ES-I3 (cell line): ENCODE measurements around the gene PCBP2.

Experiments
- H3K36me3 ChIP-seq: 2 replicates; pipeline ENCODE4 v1.6.1; 2013; ENCODE audit warnings: mild to moderate bottlenecking, low read length, control low read depth, moderate library complexity; ENCODE audit not compliant: insufficient read depth
- H3K4me1 ChIP-seq: 2 replicates; pipeline ENCODE4 v1.6.1; 2013; ENCODE audit warnings: mild to moderate bottlenecking, control low read depth, low read length; ENCODE audit not compliant: insufficient read depth
- H3K9ac ChIP-seq: 2 replicates; pipeline ENCODE4 v1.6.1; 2013; ENCODE audit warnings: low read depth, mild to moderate bottlenecking, low read length, moderate library complexity
- H3K9me3 ChIP-seq: 2 replicates; pipeline ENCODE4 v1.6.1; 2013; ENCODE audit warnings: mild to moderate bottlenecking, low read length, moderate library complexity; ENCODE audit not compliant: control insufficient read depth, insufficient read depth

PCBP2 gene

DNA sequence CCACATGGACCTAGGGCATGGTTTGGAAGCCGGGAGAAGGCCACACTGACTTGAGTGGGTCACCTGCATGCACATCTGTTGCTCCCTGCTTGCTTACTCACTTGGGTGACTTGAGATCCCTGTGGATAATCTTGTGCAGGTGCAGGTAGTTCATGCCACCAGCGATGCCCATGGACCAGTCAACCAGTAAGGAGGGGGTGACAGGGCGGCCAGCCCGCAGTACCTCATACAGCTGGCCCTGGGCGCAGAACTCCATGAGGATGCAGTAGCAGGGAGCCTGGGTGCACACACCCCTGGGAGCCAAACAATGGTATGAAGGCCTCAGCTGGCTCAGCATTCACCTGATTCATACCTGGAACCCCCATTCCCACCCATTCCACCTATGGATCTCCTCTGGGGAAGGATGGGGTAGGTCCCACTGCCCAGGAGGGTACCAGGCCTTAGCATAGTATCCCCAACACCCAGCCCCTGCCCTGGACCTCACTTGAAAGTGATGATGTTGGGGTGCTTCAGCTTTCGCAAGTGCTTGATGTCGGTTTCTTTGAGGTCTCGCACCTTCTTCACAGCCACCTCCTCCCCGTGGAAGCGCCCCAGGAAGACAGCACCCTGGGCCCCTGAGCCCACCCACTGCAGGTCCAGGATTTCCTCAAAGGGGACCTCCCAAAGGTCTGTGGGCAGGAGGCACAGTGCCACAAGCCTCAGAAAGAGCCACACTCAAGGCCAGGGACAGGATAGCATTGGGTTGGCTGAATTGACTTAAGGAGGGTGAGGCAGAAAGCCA, 34.2 kb downstream of the PCBP2 start:
- Histone ChIP-seq H3K9me3 (no peaks in the 10 kb centered on the region), H3K4me1 (no peaks in the 10 kb centered on the region), H3K9ac (no peak overlapping the region), H3K36me3 (peaks cover 12% of the 10 kb centered on the region; the same call in 1 of the 2 replicates)

DNA sequence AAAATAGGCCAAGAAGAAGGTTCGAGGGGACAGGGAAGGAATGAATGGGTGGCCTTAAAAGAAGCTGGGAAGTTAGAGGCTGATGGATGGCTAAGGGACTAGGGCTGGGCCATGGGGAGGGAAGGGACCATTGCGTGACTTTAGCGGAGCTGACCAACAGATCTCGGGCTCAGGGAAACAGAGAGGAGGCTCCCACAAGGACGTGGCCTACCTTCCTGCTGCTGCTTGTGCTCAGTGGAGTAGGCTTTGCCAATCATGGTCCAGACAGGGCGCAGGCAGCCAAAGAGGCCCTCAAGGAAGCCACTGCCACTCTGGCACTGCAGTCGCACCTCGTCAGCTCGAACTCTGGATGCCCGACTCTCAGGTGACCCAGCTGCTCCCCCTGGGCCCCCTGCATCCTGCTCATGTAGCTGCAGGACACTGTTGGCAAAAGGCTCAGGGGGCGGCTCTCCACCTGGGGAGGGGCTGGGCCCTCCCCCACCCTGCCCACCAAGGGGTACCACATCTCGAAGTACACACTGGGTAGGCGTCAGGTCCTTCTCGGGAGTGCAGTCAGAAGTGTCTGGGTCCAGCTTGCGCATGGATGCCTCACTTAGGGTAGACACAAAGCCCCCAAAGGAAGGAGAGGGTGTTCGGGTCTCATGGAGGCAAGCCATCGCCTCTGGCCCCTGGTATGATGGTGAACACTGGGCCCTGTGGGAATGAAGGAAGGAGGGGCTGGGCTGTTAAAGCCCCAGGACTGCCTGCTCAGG, 35.0 kb downstream of the PCBP2 start:
- H3K9ac ChIP-seq: no peak overlapping the region
- no peaks in the 10 kb centered on the region for H3K9me3 ChIP-seq
- H3K36me3 ChIP-seq: peaks cover 12% of the 10 kb centered on the region; the same call in 1 of the 2 replicates
- no peaks in the 10 kb centered on the region for H3K4me1 ChIP-seq

DNA sequence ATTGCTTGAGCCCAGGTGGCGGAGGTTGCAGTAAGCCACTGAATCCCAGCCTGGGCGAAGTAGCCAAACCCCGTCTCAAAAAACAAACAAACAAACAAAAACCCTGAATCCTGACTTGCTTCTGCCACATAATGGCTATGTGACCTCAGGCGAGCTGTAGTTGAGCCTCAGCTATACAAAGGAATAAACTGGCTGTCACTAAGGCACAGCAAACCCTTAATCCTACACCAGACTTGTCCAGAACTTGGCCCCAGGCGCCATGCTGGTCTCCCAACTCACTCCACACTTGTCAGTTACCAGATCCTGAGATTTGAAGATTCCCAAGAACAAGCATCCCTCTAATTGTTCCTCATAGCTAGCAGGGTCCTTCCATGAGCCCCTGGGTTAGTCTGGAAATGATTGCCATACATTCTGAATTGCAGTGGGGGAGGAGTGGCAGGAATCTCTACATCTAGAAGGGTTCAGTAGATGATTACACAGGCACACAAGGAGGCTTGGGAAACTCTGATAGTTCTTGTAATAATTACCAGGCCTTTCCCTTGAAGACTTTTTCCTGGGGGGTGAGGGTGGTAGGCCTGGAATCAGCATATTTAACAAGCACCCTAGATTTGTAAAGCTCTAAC, 37.5 kb downstream of the PCBP2 start:
- no peak overlapping the region for H3K9ac ChIP-seq
- peaks cover 3% of the 10 kb centered on the region; the same call in 1 of the 2 replicates for H3K36me3 ChIP-seq
- no peaks in the 10 kb centered on the region for H3K9me3 ChIP-seq
- peaks cover 4% of the 10 kb centered on the region for H3K4me1 ChIP-seq

DNA sequence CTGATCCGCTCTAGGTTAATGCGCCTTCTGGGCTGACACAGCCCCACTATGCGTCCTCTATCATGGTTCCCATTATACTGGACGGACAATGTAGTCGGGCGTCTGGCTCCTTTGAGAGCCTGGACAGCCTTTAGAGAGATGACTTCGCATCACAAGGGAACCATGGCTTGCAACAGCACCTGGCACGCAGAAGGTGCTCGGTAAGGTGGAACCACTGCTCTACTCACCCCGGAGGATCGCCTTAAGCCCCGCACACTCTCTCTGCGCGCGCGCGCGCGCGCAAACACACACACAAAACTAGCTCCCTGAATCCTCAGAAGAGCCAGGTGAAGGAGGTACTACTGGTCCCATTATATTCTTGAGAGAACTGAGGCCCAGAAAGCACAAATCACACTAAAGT, 40.3 kb downstream of the PCBP2 start:
- Histone ChIP-seq H3K9ac (peak overlapping the region; percentile 64), H3K4me1 (peaks cover 17% of the 10 kb centered on the region)

DNA sequence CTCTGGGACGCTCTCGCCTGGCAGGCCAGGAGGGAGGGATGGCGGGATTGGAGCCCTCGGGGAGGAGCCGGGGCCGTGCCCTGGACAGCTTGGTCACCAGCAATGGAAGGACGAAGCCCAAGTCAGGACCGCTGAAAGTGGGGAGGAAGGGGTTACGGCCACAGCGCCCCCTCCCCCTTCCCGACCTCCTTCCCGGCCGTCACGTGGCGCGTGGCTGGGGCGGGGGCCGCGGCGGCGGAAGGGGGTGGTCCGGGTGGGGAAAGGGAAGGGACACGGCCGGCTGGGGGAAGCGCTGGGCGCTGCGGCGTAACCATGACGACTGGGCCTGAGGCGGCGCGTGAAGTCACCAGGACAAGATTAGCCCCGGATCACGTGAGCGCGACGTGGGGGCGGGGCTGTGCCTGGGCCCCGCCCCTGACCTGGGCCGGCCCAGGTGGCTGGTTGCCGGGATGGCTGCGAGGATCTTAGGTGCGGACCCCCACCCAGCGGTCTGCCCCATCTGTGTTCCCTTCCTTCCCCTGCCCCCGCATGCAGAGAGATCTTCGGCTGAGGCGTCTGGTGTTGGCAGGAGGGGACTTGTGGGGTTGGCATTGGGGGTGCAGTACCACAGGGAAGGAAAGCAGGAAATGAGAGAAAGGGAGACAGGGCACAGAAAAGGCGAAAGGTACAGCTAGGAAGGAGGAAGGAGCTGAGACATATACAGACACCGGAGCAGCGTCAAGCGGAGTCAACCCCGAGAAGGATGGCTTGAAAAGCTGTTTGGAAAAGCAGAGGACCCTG, 41.1 kb downstream of the PCBP2 start:
- Histone ChIP-seq H3K36me3 (no peaks in the 10 kb centered on the region), H3K4me1 (peaks cover 17% of the 10 kb centered on the region)

More for the DNA sequence above, 40.3 kb downstream of the PCBP2 start:
- Histone ChIP-seq H3K9me3 (no peaks in the 10 kb centered on the region), H3K36me3 (no peaks in the 10 kb centered on the region)

DNA sequence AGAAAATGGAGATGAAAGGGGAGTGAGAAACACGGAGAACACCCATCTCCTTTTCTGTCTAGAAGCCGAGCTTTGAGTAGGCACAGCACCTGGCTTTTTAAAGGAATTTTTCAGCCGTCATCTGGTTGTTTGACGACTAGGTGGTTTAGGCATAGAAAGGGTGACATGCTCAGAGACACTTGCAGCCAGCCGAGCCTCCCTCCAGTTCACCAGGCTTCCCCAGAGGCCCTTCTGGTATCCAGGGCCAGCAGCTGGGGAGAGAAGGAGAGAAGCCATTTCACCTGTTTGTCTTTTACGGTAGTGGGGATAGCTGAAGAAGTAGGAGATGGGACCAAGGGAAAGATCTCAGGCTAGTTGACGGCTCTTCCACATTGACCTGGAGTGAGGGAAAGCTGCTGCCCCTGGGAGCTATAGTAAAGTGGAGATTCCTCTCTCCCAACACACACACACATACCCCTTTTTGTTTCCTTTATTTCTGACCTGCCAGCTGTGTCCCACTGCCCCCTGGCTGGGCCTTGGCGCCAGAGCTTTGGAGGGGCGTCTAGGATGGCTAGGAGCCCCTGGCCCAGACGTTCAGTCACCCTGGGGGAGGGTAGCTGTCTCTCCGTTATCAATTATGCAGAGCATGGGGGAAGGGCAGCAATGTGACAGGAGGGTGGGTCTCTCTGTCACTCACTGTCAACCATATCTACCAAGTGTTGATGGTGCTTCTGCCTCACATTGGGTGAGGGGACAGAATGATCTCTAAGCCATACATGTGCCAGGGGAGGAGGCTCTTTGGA, 41.9 kb downstream of the PCBP2 start:
- Histone ChIP-seq H3K4me1 (peaks cover 22% of the 10 kb centered on the region), H3K36me3 (no peaks in the 10 kb centered on the region), H3K9ac (peak overlapping the region; percentile 64), H3K9me3 (no peaks in the 10 kb centered on the region)

More for the DNA sequence above, 41.1 kb downstream of the PCBP2 start:
- Histone ChIP-seq H3K9me3 (no peaks in the 10 kb centered on the region), H3K9ac (peak overlapping the region; percentile 64)

DNA sequence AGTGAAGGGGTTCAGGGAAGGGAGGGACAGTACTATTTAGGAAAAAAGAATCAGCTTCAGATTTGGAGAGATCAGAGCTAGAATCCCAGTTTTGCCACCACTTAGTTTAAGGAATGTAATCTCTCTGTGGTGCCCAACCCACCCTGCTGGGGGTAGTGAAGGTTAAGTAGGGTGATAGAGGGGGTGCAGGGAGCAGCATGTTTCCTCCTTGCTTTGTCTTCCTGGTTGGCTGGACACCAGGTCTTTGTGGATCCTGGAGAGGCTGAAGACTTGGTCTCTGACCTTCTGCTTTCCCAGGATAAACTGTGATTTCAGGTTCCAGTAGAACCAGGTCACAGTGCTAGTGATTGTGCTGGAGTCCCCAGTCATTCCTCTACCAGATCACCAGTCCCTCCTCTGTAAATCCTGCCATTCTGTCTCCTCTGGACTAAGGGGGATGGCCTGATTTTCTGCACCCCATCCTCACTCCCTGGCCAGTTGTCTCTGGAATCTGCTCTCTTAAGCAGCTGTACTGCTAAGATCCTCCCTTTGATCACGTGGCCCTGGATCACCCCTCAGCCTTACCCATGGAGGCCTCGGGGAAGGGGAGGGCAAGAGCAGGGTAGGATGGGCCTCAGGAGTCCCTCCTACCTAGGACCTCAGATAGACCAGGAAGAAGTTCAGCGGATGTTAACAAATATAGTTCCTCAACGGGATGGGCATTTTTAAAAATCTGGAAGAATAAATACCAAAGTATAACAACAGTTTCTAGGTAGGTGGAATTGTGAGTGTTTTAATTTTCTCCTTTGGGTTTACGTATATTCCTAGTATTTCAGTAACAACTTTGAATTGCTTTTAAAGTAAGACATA, 44.2 kb downstream of the PCBP2 start:
- H3K4me1 ChIP-seq: peaks cover 22% of the 10 kb centered on the region
- H3K9ac ChIP-seq: no peak overlapping the region

DNA sequence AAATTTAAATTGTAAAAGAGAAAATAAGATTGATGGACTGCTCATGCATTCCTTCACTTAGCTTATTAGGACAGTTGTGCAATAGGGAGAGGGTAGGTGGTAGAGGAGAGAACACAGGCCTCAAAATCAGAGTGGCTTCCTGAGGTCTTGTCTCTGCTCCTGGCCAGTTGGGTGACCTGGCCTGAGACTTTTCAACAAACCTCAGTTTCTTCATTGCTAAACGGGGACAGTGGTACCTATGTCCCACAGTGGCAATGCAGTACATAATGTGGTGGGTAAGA, 44.8 kb downstream of the PCBP2 start:
- H3K9me3 ChIP-seq: no peaks in the 10 kb centered on the region
- H3K9ac ChIP-seq: no peak overlapping the region
- H3K4me1 ChIP-seq: peaks cover 24% of the 10 kb centered on the region
- H3K36me3 ChIP-seq: no peaks in the 10 kb centered on the region

More for the DNA sequence above, 44.2 kb downstream of the PCBP2 start:
- Histone ChIP-seq H3K36me3 (no peaks in the 10 kb centered on the region), H3K9me3 (no peaks in the 10 kb centered on the region)

DNA sequence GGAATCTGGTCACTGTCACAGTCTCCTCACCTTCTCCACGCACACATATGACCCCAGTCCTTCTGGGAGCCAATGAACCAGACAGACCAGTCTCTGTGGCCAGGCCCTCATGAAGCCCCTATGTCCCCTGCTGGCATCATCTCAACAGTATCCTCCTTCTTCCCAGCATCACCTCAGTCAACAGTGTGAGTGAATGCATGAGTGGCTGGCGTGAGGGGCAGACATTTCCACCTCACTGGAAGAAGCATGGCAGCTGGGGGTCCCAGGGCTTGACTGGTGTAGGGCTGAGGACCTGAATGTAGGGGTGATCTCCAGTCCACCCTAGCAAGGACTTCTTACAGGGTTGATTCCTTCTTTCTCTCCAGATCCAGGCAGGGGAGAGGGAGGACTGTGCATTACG, 45.6 kb downstream of the PCBP2 start:
- Histone ChIP-seq H3K4me1 (peaks cover 29% of the 10 kb centered on the region), H3K9me3 (no peaks in the 10 kb centered on the region), H3K36me3 (no peaks in the 10 kb centered on the region), H3K9ac (no peak overlapping the region)

DNA sequence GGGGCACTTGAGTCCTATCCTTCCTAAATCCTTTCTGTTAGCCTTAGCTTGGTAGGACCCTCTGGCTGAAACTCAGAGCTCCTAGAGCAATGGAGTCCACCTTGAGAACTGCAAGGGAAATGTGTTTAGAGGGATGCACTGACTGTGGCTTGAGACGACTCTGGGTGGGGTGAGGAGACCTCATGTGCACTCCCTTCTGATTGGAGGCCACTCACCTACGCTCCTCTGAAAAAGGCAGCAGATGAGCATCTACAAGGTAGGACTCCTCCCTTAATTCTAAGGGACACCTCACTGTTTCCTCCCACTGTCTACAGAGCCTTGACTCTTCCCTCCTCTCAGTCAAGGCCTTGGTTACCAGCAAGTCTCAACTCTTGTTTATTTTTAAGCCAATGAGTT, 46.3 kb downstream of the PCBP2 start:
- peak overlapping the region; percentile 64; the same call in 1 of the 2 replicates for H3K9ac ChIP-seq
- H3K9me3 ChIP-seq: no peaks in the 10 kb centered on the region
- H3K4me1 ChIP-seq: peaks cover 29% of the 10 kb centered on the region
- no peaks in the 10 kb centered on the region for H3K36me3 ChIP-seq

DNA sequence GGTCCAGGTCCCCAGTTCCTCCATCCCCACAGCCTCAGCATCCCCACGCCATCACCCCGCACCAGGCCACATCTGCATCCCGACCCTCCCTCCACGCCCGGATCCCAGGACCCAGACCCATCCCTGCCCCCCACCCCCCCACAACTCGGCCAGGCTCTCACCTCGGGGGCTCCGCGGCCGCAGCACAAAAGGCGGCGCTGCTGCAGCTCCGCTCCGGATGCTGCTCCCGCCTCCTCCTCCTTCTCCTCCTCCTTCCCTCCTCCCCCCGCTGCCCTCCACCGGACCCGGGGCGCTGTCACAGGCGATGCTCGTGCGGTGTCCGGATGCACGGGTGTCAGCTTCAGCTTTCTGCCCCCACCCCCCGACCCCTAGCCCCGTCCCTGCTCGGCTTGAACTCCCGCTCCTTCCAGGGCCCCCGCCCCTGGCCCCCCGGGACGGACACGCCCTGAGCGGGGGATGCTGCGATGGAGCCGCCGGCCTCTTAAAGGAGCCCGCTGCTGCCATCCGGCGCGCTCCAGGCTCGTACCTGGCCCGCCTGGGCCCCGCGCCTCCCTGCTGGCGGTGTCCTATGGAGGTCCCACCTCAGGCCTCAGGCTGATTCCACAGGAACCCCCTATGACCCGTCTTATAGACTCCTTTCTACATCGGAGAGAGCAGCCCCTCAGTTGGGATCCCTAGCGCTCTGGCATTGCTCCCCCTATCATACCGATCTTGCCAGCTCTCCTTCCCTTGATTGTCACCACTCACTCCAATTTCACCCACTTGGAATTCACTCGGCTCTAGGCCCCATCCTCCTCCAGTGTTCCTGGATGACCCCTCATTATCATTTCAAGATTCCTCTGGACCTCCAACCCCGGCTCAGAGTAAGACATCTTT, 47.6 kb downstream of the PCBP2 start, which contains the start of gene MAP3K12:
Gene MAP3K12, minus strand, starts transcription at position 193 of the 876 bp plus-strand sequence. CDS start 12,067 bp downstream, outside the sequence.
- H3K36me3 ChIP-seq: no peaks in the 10 kb centered on the region
- peak within 1 kb of the TSS; percentile 64 for H3K9ac ChIP-seq
- peaks cover 24% of the 10 kb centered on the region for H3K4me1 ChIP-seq
- no peaks in the 10 kb centered on the region for H3K9me3 ChIP-seq

DNA sequence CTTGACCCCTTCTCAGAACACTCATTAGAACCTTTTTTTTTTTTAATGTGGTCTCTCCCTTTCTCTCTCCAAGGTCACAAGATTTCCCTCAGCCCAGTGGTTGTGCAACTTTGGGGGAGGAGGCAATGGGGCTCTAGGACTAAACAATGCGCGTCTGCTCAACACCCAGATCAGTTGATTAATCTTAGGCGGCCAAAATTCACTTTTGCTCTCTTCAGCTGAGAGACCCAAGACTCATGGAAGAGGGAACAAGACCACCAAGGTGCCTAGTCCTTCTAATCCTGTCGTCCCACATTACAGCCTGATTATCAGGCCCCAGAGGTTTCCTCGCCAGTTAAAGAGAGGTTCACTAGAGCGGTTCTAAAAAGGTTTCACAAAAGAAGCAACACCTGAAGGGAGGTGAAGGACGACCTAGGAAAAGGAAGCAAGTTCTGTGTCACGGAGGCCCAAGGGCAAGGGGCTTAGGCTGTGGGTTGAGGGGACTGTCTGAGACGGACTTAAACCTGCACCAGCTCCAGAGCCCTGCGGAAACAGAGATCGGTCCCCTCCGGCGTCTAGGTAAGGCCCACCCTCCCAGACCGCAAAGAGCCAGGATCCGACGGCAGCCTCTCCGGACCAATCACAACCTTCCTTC, 48.4 kb downstream of the PCBP2 start:
- H3K9me3 ChIP-seq: no peaks in the 10 kb centered on the region
- peak overlapping the region; percentile 64 for H3K9ac ChIP-seq
- peaks cover 24% of the 10 kb centered on the region for H3K4me1 ChIP-seq
- H3K36me3 ChIP-seq: no peaks in the 10 kb centered on the region
